ENCODE measurements around the gene STK32B.
"Not testable (repeated sequence)": the region's sequence is repeated elsewhere in the genome, so short reads cannot be mapped to it uniquely, and the experiment has no call there.

The STK32B gene

GRCh38 chr4:5165420-5166369, 114.4 kb downstream of the STK32B start:
- no peak for DNase-seq

- DNase-seq = no peak
Measured at GRCh38 chr4:5166377-5166776, 115.1 kb downstream of the STK32B start.

- no peak for DNase-seq
Measured at GRCh38 chr4:5168891-5169290, 117.6 kb downstream of the STK32B start.

- DNase-seq = not testable (repeated sequence)
Measured at GRCh38 chr4:5175836-5176235, 124.6 kb downstream of the STK32B start.

GRCh38 chr4:5184606-5185005, 133.3 kb downstream of the STK32B start:
- no peak for DNase-seq

- DNase-seq = no peak
Measured at GRCh38 chr4:5185551-5185950, 134.3 kb downstream of the STK32B start.

GRCh38 chr4:5186271-5187064, 135.2 kb downstream of the STK32B start:
- DNase-seq = no peak

- no peak for DNase-seq
Measured at GRCh38 chr4:5188130-5188529, 136.8 kb downstream of the STK32B start.

GRCh38 chr4:5191831-5192230, 140.6 kb downstream of the STK32B start:
- DNase-seq = no peak

GRCh38 chr4:5192271-5192670, 141.0 kb downstream of the STK32B start:
- DNase-seq = no peak

GRCh38 chr4:5192678-5193077, 141.4 kb downstream of the STK32B start:
- no peak for DNase-seq

GRCh38 chr4:5198656-5199541, 147.6 kb downstream of the STK32B start:
- no peak for DNase-seq

GRCh38 chr4:5199912-5200311, 148.6 kb downstream of the STK32B start:
- no peak for DNase-seq

- DNase-seq = no peak
Measured at GRCh38 chr4:5200513-5200912, 149.2 kb downstream of the STK32B start.

- no peak for DNase-seq
Measured at GRCh38 chr4:5203309-5203992, 152.2 kb downstream of the STK32B start.

- no peak for DNase-seq
Measured at GRCh38 chr4:5203993-5204310, 152.7 kb downstream of the STK32B start.

GRCh38 chr4:5204781-5205180, 153.5 kb downstream of the STK32B start:
- DNase-seq = no peak

- no peak for DNase-seq
Measured at GRCh38 chr4:5206016-5206790, 154.9 kb downstream of the STK32B start.

GRCh38 chr4:5209862-5210261, 158.6 kb downstream of the STK32B start:
- DNase-seq = no peak

- DNase-seq = no peak
Measured at GRCh38 chr4:5211282-5211839, 160.1 kb downstream of the STK32B start.

Data from CD4-positive, alpha-beta T cell treated with Interleukin-6 for 4 hours (primary cell).